Neural progenitor cell (in vitro differentiated cells): Measurements from ENCODE around the gene IL18R1. TPM values are rescaled to one million over a fixed set of nuclear protein-coding genes. Genes with fewer than 3 reads are reported as not detected.

Source experiments
- DNase-seq: peaks from one replicate; pipeline ENCODE4 v3.0.0-alpha.2; 2016; ENCODE audit warnings: low spot score
- H2AFZ ChIP-seq: fragments of 200-600 bp; sonication (generic); replicated peaks from 2 replicates; pipeline ENCODE4 v1.6.1; 2016; ENCODE audit warnings: antibody characterized with exemption
- H3F3A ChIP-seq: fragments of 200-600 bp; sonication (generic); 2 replicates; pipeline ENCODE4 v1.6.1; 2016; ENCODE audit warnings: antibody characterized with exemption, low read depth
- H3K27ac ChIP-seq: fragments of 200-600 bp; sonication (generic); 2 replicates; pipeline ENCODE4 v1.5.1; 2016; ENCODE audit warnings: mild to moderate bottlenecking
- H3K27me3 ChIP-seq: fragments of 200-600 bp; sonication (generic); 2 replicates; pipeline ENCODE4 v1.6.1; 2016; ENCODE audit warnings: mild to moderate bottlenecking, moderate library complexity
- H3K36me3 ChIP-seq: fragments of 200-600 bp; sonication (generic); 2 replicates; pipeline ENCODE4 v1.5.1; 2016
- H3K4me1 ChIP-seq: fragments of 200-600 bp; sonication (generic); 2 replicates; pipeline ENCODE4 v1.6.1; 2016; ENCODE audit warnings: mixed run types
- H3K4me2 ChIP-seq: fragments of 200-600 bp; sonication (generic); 2 replicates; pipeline ENCODE4 v1.6.1; 2016
- H3K4me3 ChIP-seq: fragments of 200-600 bp; sonication (generic); 2 replicates; pipeline ENCODE4 v1.5.1; 2016
- H3K79me2 ChIP-seq: fragments of 200-600 bp; sonication (generic); 2 replicates; pipeline ENCODE4 v1.6.1; 2016; ENCODE audit warnings: low read depth
- H3K9ac ChIP-seq: fragments of 200-600 bp; sonication (generic); 2 replicates; pipeline ENCODE4 v1.6.1; 2016
- H3K9me3 ChIP-seq: fragments of 200-600 bp; sonication (generic); 2 replicates; pipeline ENCODE4 v1.5.1; 2016; ENCODE audit warnings: low read depth
- H4K20me1 ChIP-seq: fragments of 200-600 bp; sonication (generic); 2 replicates; pipeline ENCODE4 v1.6.1; 2016; ENCODE audit warnings: low read depth
- H3K27ac Mint-ChIP-seq: 3 replicates; pipeline ENCODE4 v1.8.0; 2021; ENCODE audit warnings: mixed read lengths
- H3K27me3 Mint-ChIP-seq: 2 replicates; pipeline ENCODE4 v1.8.0; 2022; ENCODE audit warnings: low read depth, mild to moderate bottlenecking, inconsistent platforms, moderate library complexity, mixed read lengths; ENCODE audit not compliant: insufficient read depth
- H3K36me3 Mint-ChIP-seq: 3 replicates; pipeline ENCODE4 v1.8.0; 2021; ENCODE audit warnings: mixed read lengths
- H3K4me1 Mint-ChIP-seq: 3 replicates; pipeline ENCODE4 v1.8.0; 2021; ENCODE audit warnings: mixed read lengths
- H3K4me3 Mint-ChIP-seq: 3 replicates; pipeline ENCODE4 v1.8.0; 2021; ENCODE audit warnings: mild to moderate bottlenecking, moderate library complexity, mixed read lengths
- H3K9me3 Mint-ChIP-seq: 3 replicates; pipeline ENCODE4 v1.8.0; 2020; ENCODE audit warnings: mixed read lengths
- CTCF ChIP-seq: fragments of 200-600 bp; sonication (generic); IDR thresholded peaks from 2 replicates; pipeline ENCODE4 v1.5.1; 2017; ENCODE audit warnings: antibody characterized with exemption, mild to moderate bottlenecking
- EZH2 ChIP-seq: fragments of 200-600 bp; sonication (generic); IDR thresholded peaks from 2 replicates; pipeline ENCODE4 v1.6.1; 2017; ENCODE audit warnings: antibody characterized with exemption, mild to moderate bottlenecking, moderate library complexity
- EZH2phosphoT487 ChIP-seq: fragments of 200-600 bp; sonication (generic); IDR thresholded peaks from 2 replicates; pipeline ENCODE4 v1.6.1; 2017; ENCODE audit warnings: antibody characterized with exemption
- total RNA-seq: library from RNA; depleted of rRNA; stranded (reverse); fragments of >200 nt; gene quantifications from 2 replicates; pipeline ENCODE4 v1.2.3, GENCODE V29; 2015; ENCODE audit warnings: low replicate concordance

The IL18R1 gene
- 0.07 TPM in 1 of 2 replicates, not detected in the other for total RNA-seq

GRCh38 chr2:102355526-102356380 lies at the start of gene IL18R1:
IL18R1 (plus strand) TSS chr2:102355796; CDS start chr2:102362661, 6,865 bp downstream.
- H3K27ac Mint-ChIP-seq, result no peak within 1 kb of the TSS
- peak within 1 kb of the TSS; percentile 98 for H2AFZ ChIP-seq
- TF ChIP-seq EZH2 (peak; percentile 70), CTCF (peak; percentile 86), EZH2phosphoT487 (peak; percentile 28)

GRCh38 chr2:102306125-102306524 lies 49.5 kb upstream of the IL18R1 start:
- H3F3A ChIP-seq, result no peaks in the 10 kb centered on the region
- no peak overlapping the region for H2AFZ ChIP-seq
- no peak overlapping the region for H3K27ac Mint-ChIP-seq
- peaks cover 2% of the 10 kb centered on the region for H3K27me3 Mint-ChIP-seq
- no peak for TF ChIP-seq EZH2phosphoT487
- TF ChIP-seq CTCF, result no peak
- TF ChIP-seq EZH2, result no peak
- H3K9me3 ChIP-seq, result no peaks in the 10 kb centered on the region
- H3K4me1 Mint-ChIP-seq, result no peaks in the 10 kb centered on the region
- H3K27me3 ChIP-seq, result peaks cover 2% of the 10 kb centered on the region
- no peak overlapping the region for H3K4me3 ChIP-seq
- no peak overlapping the region for H3K9ac ChIP-seq
- no peak for DNase-seq
- no peak overlapping the region for H3K27ac ChIP-seq
- H3K36me3 Mint-ChIP-seq, result no peaks in the 10 kb centered on the region
- H3K9me3 Mint-ChIP-seq, result no peaks in the 10 kb centered on the region
- no peaks in the 10 kb centered on the region for H3K79me2 ChIP-seq
- H4K20me1 ChIP-seq, result no peaks in the 10 kb centered on the region
- H3K4me2 ChIP-seq, result no peak overlapping the region
- H3K36me3 ChIP-seq, result no peaks in the 10 kb centered on the region
- no peaks in the 10 kb centered on the region for H3K4me1 ChIP-seq
- no peak overlapping the region for H3K4me3 Mint-ChIP-seq

More at GRCh38 chr2:102355526-102356380, at the start of gene IL18R1:
- H3F3A ChIP-seq, result peaks cover 16% of the 10 kb centered on the region
- peak within 1 kb of the TSS; percentile 99 for H3K4me2 ChIP-seq
- H3K79me2 ChIP-seq, result no peaks in the 10 kb centered on the region
- H3K27ac ChIP-seq, result no peak within 1 kb of the TSS
- no peaks in the 10 kb centered on the region for H3K4me1 ChIP-seq
- peak; percentile 89 for DNase-seq
- no peaks in the 10 kb centered on the region for H4K20me1 ChIP-seq
- H3K27me3 ChIP-seq, result peaks cover 57% of the 10 kb centered on the region
- peaks cover 9% of the 10 kb centered on the region for H3K27me3 Mint-ChIP-seq
- H3K4me3 Mint-ChIP-seq, result peak within 1 kb of the TSS; percentile 86
- H3K36me3 Mint-ChIP-seq, result no peaks in the 10 kb centered on the region
- no peak within 1 kb of the TSS for H3K9ac ChIP-seq
- H3K9me3 Mint-ChIP-seq, result no peaks in the 10 kb centered on the region
- no peaks in the 10 kb centered on the region for H3K36me3 ChIP-seq
- peaks cover 2% of the 10 kb centered on the region for H3K4me1 Mint-ChIP-seq
- H3K4me3 ChIP-seq, result peak within 1 kb of the TSS; percentile 81
- H3K9me3 ChIP-seq, result no peaks in the 10 kb centered on the region

- H3K79me2 ChIP-seq, result no peaks in the 10 kb centered on the region
- Mint-ChIP-seq H3K36me3 (no peaks in the 10 kb centered on the region), H3K4me3 (no peak within 1 kb of the TSS), H3K27me3 (peaks cover 2% of the 10 kb centered on the region), H3K4me1 (no peaks in the 10 kb centered on the region), H3K9me3 (no peaks in the 10 kb centered on the region), H3K27ac (no peak within 1 kb of the TSS)
- no peak within 1 kb of the TSS for H3K9ac ChIP-seq
- no peaks in the 10 kb centered on the region for H3K4me1 ChIP-seq
- H2AFZ ChIP-seq, result no peak within 1 kb of the TSS
- no peak within 1 kb of the TSS for H3K4me3 ChIP-seq
- H3K36me3 ChIP-seq, result no peaks in the 10 kb centered on the region
- no peak for DNase-seq
- H3K9me3 ChIP-seq, result no peaks in the 10 kb centered on the region
- H3K27ac ChIP-seq, result no peak within 1 kb of the TSS
- no peak within 1 kb of the TSS for H3K4me2 ChIP-seq
- no peaks in the 10 kb centered on the region for H4K20me1 ChIP-seq
- no peaks in the 10 kb centered on the region for H3K27me3 ChIP-seq
- no peaks in the 10 kb centered on the region for H3F3A ChIP-seq
- no peak for TF ChIP-seq EZH2phosphoT487
- no peak for TF ChIP-seq EZH2
- TF ChIP-seq CTCF, result no peak
Measured at GRCh38 chr2:102310964-102311640, 44.5 kb upstream of the IL18R1 start, which contains the start of gene IL1RL1. IL1RL1 (plus strand) TSS chr2:102311563; CDS start chr2:102338265, 26,702 bp downstream.
